H1 (cell line): ENCODE results near the gene LRRC72. TPM values are rescaled to one million over a fixed set of nuclear protein-coding genes. Genes with fewer than 3 reads are reported as not detected.

Experiments used
- CTCF ChIA-PET: fragments of 300-600 bp; sonication (Branson Sonifier 250); formaldehyde crosslinking; loops from one replicate; lab custom pipeline; 2021; ENCODE audit not compliant: partially characterized antibody; lab: Charles Lee
- POLR2A ChIA-PET: fragments of 300-600 bp; sonication (Branson Sonifier 250); formaldehyde crosslinking; loops from one replicate; lab custom pipeline; 2021; ENCODE audit warnings: inconsistent platforms; ENCODE audit not compliant: partially characterized antibody; lab: Charles Lee
- DNase-seq, 2 experiments: peaks; one replicate each; pipeline versions ENCODE4 v3.0.0 to v3.0.0-alpha.2; 2010 to 2022; ENCODE audit warnings: low spot score in 2 of 2, low read depth in 1 of 2, mixed read lengths in 1 of 2
- FAIRE-seq: peaks from 2 replicates; lab custom pipeline; 2011; peaks lifted over from hg19 to GRCh38; lab: Jason Lieb, UNC
- H2AFZ ChIP-seq: 2 replicates; pipeline ENCODE4 v1.8.1; 2012; ENCODE audit warnings: low read length, inconsistent platforms
- H2AK5ac ChIP-seq: 2 replicates; pipeline ENCODE4 v1.6.1; 2013; ENCODE audit warnings: low read depth, low read length
- H2BK120ac ChIP-seq: replicated peaks from 2 replicates; pipeline ENCODE3; 2013; ENCODE audit warnings: low read depth, low read length, inconsistent platforms
- H2BK12ac ChIP-seq: 2 replicates; pipeline ENCODE4 v1.6.1; 2013; ENCODE audit warnings: low read depth, low read length
- H2BK15ac ChIP-seq: 2 replicates; pipeline ENCODE4 v1.6.1; 2013; ENCODE audit warnings: low read length
- H2BK20ac ChIP-seq: 2 replicates; pipeline ENCODE4 v1.6.1; 2013; ENCODE audit warnings: low read length
- H2BK5ac ChIP-seq: 2 replicates; pipeline ENCODE4 v1.6.1; 2013; ENCODE audit warnings: low read depth, low read length
- H3K14ac ChIP-seq: 2 replicates; pipeline ENCODE4 v1.6.1; 2013; ENCODE audit warnings: inconsistent platforms; ENCODE audit not compliant: insufficient read length
- H3K18ac ChIP-seq: 2 replicates; pipeline ENCODE4 v1.6.1; 2013; ENCODE audit warnings: low read length; ENCODE audit errors: extremely low read depth
- H3K23ac ChIP-seq: 2 replicates; pipeline ENCODE4 v1.6.1; 2013; ENCODE audit warnings: inconsistent platforms; ENCODE audit not compliant: insufficient read length
- H3K23me2 ChIP-seq: 2 replicates; pipeline ENCODE4 v1.6.1; 2013; ENCODE audit warnings: low read depth, low read length
- H3K27ac ChIP-seq: 2 replicates; pipeline ENCODE4 v1.6.1; 2011; ENCODE audit warnings: low read depth, low read length, inconsistent platforms
- H3K27me3 ChIP-seq, 4 experiments: replicated peaks in 1 of 4; 1 replicate in 1 of 4; 2 replicates in 3 of 4; pipeline versions ENCODE4 v1.6.1 to v1.8.1; 2011 to 2013; ENCODE audit warnings: low read length in 3 of 4, mild to moderate bottlenecking in 3 of 4, inconsistent platforms in 2 of 4, mixed read lengths in 2 of 4, moderate library complexity in 1 of 4; ENCODE audit not compliant: control insufficient read depth in 3 of 4, insufficient read depth in 3 of 4; ENCODE audit errors: extremely low read depth in 1 of 4
- H3K36me3 ChIP-seq, 4 experiments: 2 replicates each; pipeline versions ENCODE4 v1.6.1 to v1.8.1; 2011 to 2013; ENCODE audit warnings: mild to moderate bottlenecking in 4 of 4, low read length in 3 of 4, moderate library complexity in 2 of 4, control low read depth in 1 of 4, inconsistent platforms in 1 of 4; ENCODE audit not compliant: insufficient read depth in 4 of 4, control insufficient read depth in 2 of 4
- H3K4ac ChIP-seq: replicated peaks from 2 replicates; pipeline ENCODE3; 2013; ENCODE audit warnings: low read length, low read depth, mixed read lengths, inconsistent platforms; ENCODE audit not compliant: insufficient read length
- H3K4me1 ChIP-seq, 4 experiments: replicated peaks in 1 of 4; 1 replicate in 1 of 4; 2 replicates in 3 of 4; pipeline versions ENCODE4 v1.6.1 to v1.8.1; 2011 to 2013; ENCODE audit warnings: low read length in 3 of 4, inconsistent platforms in 2 of 4, mixed read lengths in 1 of 4; ENCODE audit not compliant: insufficient read depth in 4 of 4, control insufficient read depth in 3 of 4
- H3K4me2 ChIP-seq, 2 experiments: 2 replicates each; pipeline versions ENCODE4 v1.6.1 to v1.8.1; 2011 to 2013; ENCODE audit warnings: low read depth in 2 of 2, low read length in 2 of 2, control low read depth in 1 of 2, inconsistent platforms in 1 of 2, mild to moderate bottlenecking in 1 of 2; ENCODE audit not compliant: insufficient read depth in 1 of 2
- H3K4me3 ChIP-seq, 4 experiments: fragments of 200-600, 300-600 bp in 1 of 4; sonication (generic), shearing (Covaris generic), sonication (Bioruptor Twin) in 1 of 4; 2 replicates each; pipeline versions ENCODE4 v1.5.1 to v1.8.1; 2011 to 2016; ENCODE audit warnings: low read length in 4 of 4, low read depth in 3 of 4, control low read depth in 2 of 4, inconsistent platforms in 2 of 4, mild to moderate bottlenecking in 2 of 4, mixed read lengths in 1 of 4, moderate library complexity in 1 of 4; ENCODE audit not compliant: insufficient read depth in 2 of 4; ENCODE audit errors: extremely low read depth in 1 of 4
- H3K56ac ChIP-seq: replicated peaks from 2 replicates; pipeline ENCODE3; 2013; ENCODE audit warnings: low read depth, mild to moderate bottlenecking, mixed read lengths, low read length, inconsistent platforms; ENCODE audit not compliant: insufficient read length
- H3K79me1 ChIP-seq: 2 replicates; pipeline ENCODE4 v1.6.1; 2013; ENCODE audit warnings: low read depth, low read length, control low read depth
- H3K79me2 ChIP-seq, 2 experiments: 2 replicates each; pipeline versions ENCODE4 v1.6.1 to v1.8.1; 2012 to 2013; ENCODE audit warnings: low read length in 2 of 2, mild to moderate bottlenecking in 2 of 2, inconsistent platforms in 1 of 2; ENCODE audit not compliant: insufficient read depth in 2 of 2, control insufficient read depth in 1 of 2
- H3K9ac ChIP-seq, 4 experiments: replicated peaks in 1 of 4; 1 replicate in 1 of 4; 2 replicates in 3 of 4; pipeline versions ENCODE4 v1.6.1 to v1.8.1; 2011 to 2013; ENCODE audit warnings: low read depth in 3 of 4, low read length in 3 of 4, control low read depth in 2 of 4, mild to moderate bottlenecking in 2 of 4, moderate library complexity in 2 of 4, inconsistent platforms in 1 of 4; ENCODE audit errors: extremely low read depth in 1 of 4
- H3K9me3 ChIP-seq, 2 experiments: 2 replicates each; pipeline versions ENCODE4 v1.6.1 to v1.8.1; 2012 to 2013; ENCODE audit warnings: mild to moderate bottlenecking in 2 of 2, moderate library complexity in 2 of 2, control low read depth in 1 of 2, inconsistent platforms in 1 of 2, low read depth in 1 of 2, low read length in 1 of 2, mixed read lengths in 1 of 2; ENCODE audit not compliant: insufficient read depth in 2 of 2
- H4K20me1 ChIP-seq, 2 experiments: replicated peaks in 1 of 2; 2 replicates each; pipeline versions ENCODE3 to v1.8.1; 2011 to 2013; ENCODE audit warnings: inconsistent platforms in 2 of 2, low read length in 2 of 2, mild to moderate bottlenecking in 1 of 2; ENCODE audit not compliant: insufficient read depth in 2 of 2, control insufficient read depth in 1 of 2
- H4K5ac ChIP-seq: 2 replicates; pipeline ENCODE4 v1.6.1; 2013; ENCODE audit warnings: low read length, low read depth, mixed read lengths, inconsistent platforms; ENCODE audit not compliant: insufficient read length
- H4K8ac ChIP-seq: 2 replicates; pipeline ENCODE4 v1.8.0; 2013; ENCODE audit warnings: mild to moderate bottlenecking, moderate library complexity, low read length, inconsistent platforms; ENCODE audit not compliant: insufficient read depth; ENCODE audit errors: extremely low read depth
- H4K91ac ChIP-seq: replicated peaks from 2 replicates; pipeline ENCODE3; 2013; ENCODE audit warnings: low read length, mixed read lengths, inconsistent platforms; ENCODE audit not compliant: insufficient read length
- CBX8 ChIP-seq: fragments of 300-800, 300-1000 bp; sonication (generic); IDR thresholded peaks from 2 replicates; pipeline ENCODE4 v1.7.1; 2016; ENCODE audit warnings: low read depth, low read length, borderline replicate concordance
- CEBPB ChIP-seq: IDR thresholded peaks from 2 replicates; pipeline ENCODE4 v1.6.1; 2012; ENCODE audit warnings: low read depth, low read length
- CTBP2 ChIP-seq: IDR thresholded peaks from 2 replicates; pipeline ENCODE4 v1.7.0; 2011; ENCODE audit warnings: borderline replicate concordance, mild to moderate bottlenecking, moderate library complexity, mixed read lengths, low read length; ENCODE audit not compliant: insufficient read depth, insufficient read length
- EZH2 ChIP-seq: fragments of 200-600 bp; sonication (generic); IDR thresholded peaks from 2 replicates; pipeline ENCODE4 v1.7.1; 2012; ENCODE audit warnings: low read depth, mild to moderate bottlenecking, moderate library complexity, low read length, inconsistent platforms; ENCODE audit not compliant: severe bottlenecking
- FOSL1 ChIP-seq: IDR thresholded peaks from 2 replicates; pipeline ENCODE4 v1.6.1; 2011; ENCODE audit warnings: mild to moderate bottlenecking, low read depth, low read length, moderate library complexity; ENCODE audit not compliant: insufficient read depth
- WGBS, 2 experiments: shearing (Covaris generic) in 1 of 2; methylation state at CpG; one replicate each; pipeline versions ENCODE4 v1.1.6 to v1.1.7; 2013 to 2015; ENCODE audit warnings: low lambda C conversion rate in 2 of 2, mixed read lengths in 2 of 2, inconsistent platforms in 1 of 2, low coverage in 1 of 2, missing lambda C conversion rate in 1 of 2; ENCODE audit not compliant: insufficient replicate concordance in 2 of 2, insufficient coverage in 1 of 2, insufficient read length in 1 of 2; ENCODE audit errors: extremely low coverage in 1 of 2, missing lambda C conversion rate in 1 of 2; 5-methylcytosine and 5-hydroxymethylcytosine counted together
- polyA plus RNA-seq, 7 experiments: library from polyadenylated mRNA; depleted of rRNA in 3 of 7; stranded (reverse) in 5 of 7; unstranded in 2 of 7; fragments of >200 nt in 5 of 7; fragments of 200-250 nt in 2 of 7; gene quantifications; 1 replicate in 5 of 7; 2 replicates in 1 of 7; 4 replicates in 1 of 7; pipeline versions ENCODE4 v1.2.1 to v1.2.3, GENCODE V29; 2011 to 2013; ENCODE audit warnings: missing spikeins in 2 of 7, mixed read lengths in 2 of 7
- total RNA-seq: library from RNA; stranded (reverse); fragmentation: NEBNext Ultra II Directional; extraction: Animal tissue kit (Norgen Biotek cat#: 25700); gene quantifications from 2 replicates; pipeline ENCODE4 v1.2.1, GENCODE V29; 2021

The LRRC72 gene
- total and polyA plus RNA-seq, 2 of the 8 experiments (the other 6 are each of a cell fraction or from before 2014, with no cell fraction given): not detected

GRCh38 chr7:16609842-16610450, 83.3 kb downstream of the LRRC72 start:
- Histone ChIP-seq H2BK20ac (no peak overlapping the region), H3K23ac (no peak overlapping the region), H2BK5ac (no peak overlapping the region), H3K27ac (no peak overlapping the region), H2BK120ac (no peak overlapping the region), H2BK15ac (no peak overlapping the region), H4K91ac (no peak overlapping the region), H3K27me3 (no peaks in the 10 kb centered on the region), H3K9me3 (no peaks in the 10 kb centered on the region), H2AK5ac (no peak overlapping the region), H3K36me3 (no peaks in the 10 kb centered on the region), H3K4me3 (no peak overlapping the region), H4K5ac (no peak overlapping the region), H3K9ac (no peak overlapping the region), H3K23me2 (no peaks in the 10 kb centered on the region), H3K14ac (no peak overlapping the region), H3K4me2 (no peak overlapping the region), H2BK12ac (no peak overlapping the region), H3K4me1 (no peaks in the 10 kb centered on the region), H3K18ac (no peak overlapping the region), H3K56ac (no peak overlapping the region), H3K79me1 (no peaks in the 10 kb centered on the region), H2AFZ (no peak overlapping the region), H4K20me1 (no peaks in the 10 kb centered on the region), H3K4ac (no peak overlapping the region), H4K8ac (no peak overlapping the region), H3K79me2 (no peaks in the 10 kb centered on the region)
- POLR2A ChIA-PET: no interaction called here
- no peak for DNase-seq
- CTCF ChIA-PET: interaction anchor here (0.9 kb wide), 1 partner anchor 18 kb away, joined by 3 read pairs; no protein-coding TSS in a partner anchor
- FAIRE-seq: no peak
- 95% methylated on average over 4 of the region's 4 CpGs; no CpG with 5 or more reads in 1 of the 2 experiments for WGBS, 2 experiments
- TF ChIP-seq CEBPB (no peak), EZH2 (no peak), CBX8 (no peak), CTBP2 (no peak), FOSL1 (no peak)
